Measurements from ENCODE around the gene RFLNA.

GRCh38 chr12:124283326-124283725 lies 11.6 kb upstream of the RFLNA start:
- TF ChIP-seq, protein P1, sequence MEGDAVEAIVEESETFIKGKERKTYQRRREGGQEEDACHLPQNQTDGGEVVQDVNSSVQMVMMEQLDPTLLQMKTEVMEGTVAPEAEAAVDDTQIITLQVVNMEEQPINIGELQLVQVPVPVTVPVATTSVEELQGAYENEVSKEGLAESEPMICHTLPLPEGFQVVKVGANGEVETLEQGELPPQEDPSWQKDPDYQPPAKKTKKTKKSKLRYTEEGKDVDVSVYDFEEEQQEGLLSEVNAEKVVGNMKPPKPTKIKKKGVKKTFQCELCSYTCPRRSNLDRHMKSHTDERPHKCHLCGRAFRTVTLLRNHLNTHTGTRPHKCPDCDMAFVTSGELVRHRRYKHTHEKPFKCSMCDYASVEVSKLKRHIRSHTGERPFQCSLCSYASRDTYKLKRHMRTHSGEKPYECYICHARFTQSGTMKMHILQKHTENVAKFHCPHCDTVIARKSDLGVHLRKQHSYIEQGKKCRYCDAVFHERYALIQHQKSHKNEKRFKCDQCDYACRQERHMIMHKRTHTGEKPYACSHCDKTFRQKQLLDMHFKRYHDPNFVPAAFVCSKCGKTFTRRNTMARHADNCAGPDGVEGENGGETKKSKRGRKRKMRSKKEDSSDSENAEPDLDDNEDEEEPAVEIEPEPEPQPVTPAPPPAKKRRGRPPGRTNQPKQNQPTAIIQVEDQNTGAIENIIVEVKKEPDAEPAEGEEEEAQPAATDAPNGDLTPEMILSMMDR (IDR thresholded peaks at IDR 0.05; ENCODE audit: low read depth, low read length), result no peak
- no peak for TF ChIP-seq POLR2A (IDR thresholded peaks at IDR 0.05; ENCODE audit: extremely low read depth, insufficient read length)
- no peak for TF ChIP-seq MYC (IDR thresholded peaks at IDR 0.05; ENCODE audit: low read depth, low read length)
- TF ChIP-seq MAX (IDR thresholded peaks at IDR 0.05; ENCODE audit: low read depth, low read length), result no peak

Measured in NB4 (cell line).